Gastrocnemius medialis (tissue), 4 donors: Measurements from ENCODE around the gene ETV6. TPM values are rescaled to one million over a fixed set of nuclear protein-coding genes. Genes with fewer than 3 reads are reported as not detected.

Experiments used
- ATAC-seq, 2 donors: fragments of 150-250 bp; one replicate each; pipeline ENCODE4 v1.9.1; 2016
- DNase-seq, 2 donors: peaks; one replicate each; pipeline ENCODE4 v3.0.0-alpha.2; 2019
- H3K27ac ChIP-seq, 4 donors: fragments of 200-600 bp; sonication (generic); 1 replicate in 1 of 4; 2 replicates in 3 of 4; pipeline ENCODE4 v1.5.1; 2016 to 2018; ENCODE audit warnings: mild to moderate bottlenecking in 2 of 4, moderate library complexity in 1 of 4
- H3K27me3 ChIP-seq, 3 donors: fragments of 200-600 bp; sonication (generic) in 2 of 3; 1 replicate in 1 of 3; 2 replicates in 2 of 3; pipeline versions ENCODE4 v1.5.1 to v1.6.0; 2016 to 2019; ENCODE audit warnings: mild to moderate bottlenecking in 1 of 3, moderate library complexity in 1 of 3
- H3K36me3 ChIP-seq, 2 donors: fragments of 200-600 bp; sonication (generic) in 1 of 2; one replicate each; pipeline ENCODE4 v1.5.1; 2017 to 2018
- H3K4me1 ChIP-seq, 2 donors: fragments of 200-600 bp; sonication (generic) in 1 of 2; one replicate each; pipeline ENCODE4 v1.5.1; 2016 to 2017; ENCODE audit warnings: mild to moderate bottlenecking in 2 of 2
- H3K4me3 ChIP-seq, 4 donors: fragments of 200-600 bp; sonication (generic) in 3 of 4; 1 replicate in 1 of 4; 2 replicates in 3 of 4; pipeline ENCODE4 v1.5.1; 2016 to 2019; ENCODE audit warnings: mild to moderate bottlenecking in 2 of 4
- H3K9me3 ChIP-seq, 3 donors: fragments of 200-600 bp; sonication (generic) in 2 of 3; 1 replicate in 1 of 3; 2 replicates in 2 of 3; pipeline ENCODE4 v1.5.1; 2016 to 2019
- CTCF ChIP-seq, 5 experiments: fragments of 450-650 bp in 3 of 5; fragments of 200-600 bp in 2 of 5; sonication (generic) in 2 of 5; IDR thresholded peaks in 4 of 5; conservative IDR thresholded peaks in 1 of 5; 1 replicate in 4 of 5; 2 replicates in 1 of 5; pipeline ENCODE4 v1.5.1; 2016 to 2019; ENCODE audit warnings: antibody characterized with exemption in 5 of 5, mild to moderate bottlenecking in 3 of 5, moderate library complexity in 3 of 5
- POLR2A ChIP-seq, 2 donors: fragments of 450-650 bp; IDR thresholded peaks; one replicate each; pipeline ENCODE4 v1.6.1; 2017; ENCODE audit warnings: antibody characterized with exemption in 2 of 2, mild to moderate bottlenecking in 2 of 2, moderate library complexity in 2 of 2
- in situ Hi-C, 4 donors: fragments of 200-750 bp; cut with MboI; loops; one replicate each; pipeline versions ENCODE4 v1.15.0 to v1.8.0; 2017; ENCODE audit warnings: low sequenced_read_pairs in 4 of 4
- intact Hi-C: fragments of 100-400 bp; cut with DNase I; formaldehyde crosslinking; loops from one replicate; pipeline ENCODE4 v1.15.1; 2023; ENCODE audit warnings: low total_unique reads
- total RNA-seq, 4 donors: library from RNA; depleted of rRNA; stranded (reverse); fragments of >200 nt; gene quantifications; one replicate each; pipeline versions ENCODE4 v1.1.0 to v1.2.3, GENCODE V29; 2016

ETV6 gene
- total RNA-seq, 4 donors from 2014 or later, result 2.8 to 5.9 (median 3.3) TPM

- Histone ChIP-seq H3K27ac (no peak overlapping the region), H3K27me3 (no peaks in the 10 kb centered on the region), H3K4me3 (no peak overlapping the region), H3K4me1 (no peaks in the 10 kb centered on the region), H3K36me3 (no peaks in the 10 kb centered on the region), H3K9me3 (no peaks in the 10 kb centered on the region)
- ATAC-seq, result no peak
- in situ Hi-C loops (no loop called here), intact Hi-C loops (loop anchor here (10.0 kb wide), 1 partner anchor 153 kb away; no protein-coding TSS in a partner anchor)
- TF ChIP-seq POLR2A (IDR thresholded peaks at IDR 0.05) (no peak), CTCF (IDR thresholded peaks at IDR 0.05 in 4 of 5, conservative IDR thresholded peaks at IDR 0.05 in 1 of 5) (no peak)
- no peak for DNase-seq
These were observed 82.5 kb downstream of the ETV6 start for GRCh38 chr12:11732023-11732422.

GRCh38 chr12:11732715-11733114 lies 83.2 kb downstream of the ETV6 start:
- H3K4me1 ChIP-seq, result no peaks in the 10 kb centered on the region

GRCh38 chr12:11734580-11735180 lies 85.2 kb downstream of the ETV6 start:
- Histone ChIP-seq H3K4me3 (no peak overlapping the region), H3K9me3 (no peaks in the 10 kb centered on the region), H3K27me3 (no peaks in the 10 kb centered on the region), H3K36me3 (no peaks in the 10 kb centered on the region), H3K27ac (no peak overlapping the region), H3K4me1 (no peaks in the 10 kb centered on the region)
- intact Hi-C loops, result loop anchor here (10.0 kb wide), 1 partner anchor 150 kb away; no protein-coding TSS in a partner anchor
- in situ Hi-C loops, result no loop called here
- DNase-seq (no peak), ATAC-seq (no peak)
- no peak for TF ChIP-seq CTCF (IDR thresholded peaks at IDR 0.05 in 4 of 5, conservative IDR thresholded peaks at IDR 0.05 in 1 of 5)
- no peak for TF ChIP-seq POLR2A (IDR thresholded peaks at IDR 0.05)

More at GRCh38 chr12:11732715-11733114, 83.2 kb downstream of the ETV6 start:
- Histone ChIP-seq H3K9me3 (no peaks in the 10 kb centered on the region), H3K27me3 (no peaks in the 10 kb centered on the region), H3K36me3 (no peaks in the 10 kb centered on the region), H3K4me3 (no peak overlapping the region), H3K27ac (no peak overlapping the region)
- no peak for TF ChIP-seq POLR2A (IDR thresholded peaks at IDR 0.05)
- TF ChIP-seq CTCF (IDR thresholded peaks at IDR 0.05 in 4 of 5, conservative IDR thresholded peaks at IDR 0.05 in 1 of 5), result no peak
- intact Hi-C loops (loop anchor here (10.0 kb wide), 1 partner anchor 152 kb away; no protein-coding TSS in a partner anchor), in situ Hi-C loops (no loop called here)
- DNase-seq (no peak), ATAC-seq (no peak)

- Histone ChIP-seq H3K4me3 (no peak overlapping the region), H3K36me3 (no peaks in the 10 kb centered on the region), H3K27ac (no peak overlapping the region), H3K4me1 (peaks cover 0 to 12% of the 10 kb centered on the region in 2 donors), H3K9me3 (no peaks in the 10 kb centered on the region), H3K27me3 (no peaks in the 10 kb centered on the region)
- DNase-seq, result no peak
- in situ Hi-C loops, result no loop called here
- intact Hi-C loops, result loop anchor here (10.0 kb wide), 1 partner anchor 146 kb away; no protein-coding TSS in a partner anchor
- TF ChIP-seq POLR2A (IDR thresholded peaks at IDR 0.05) (no peak), CTCF (IDR thresholded peaks at IDR 0.05 in 4 of 5, conservative IDR thresholded peaks at IDR 0.05 in 1 of 5) (no peak)
- ATAC-seq, result no peak
These were observed 89.0 kb downstream of the ETV6 start for GRCh38 chr12:11738450-11738849.
